GM18519 (cell line): ENCODE results near the gene RAN.
"Not testable (repeated sequence)": the region's sequence is repeated elsewhere in the genome, so short reads cannot be mapped to it uniquely, and the experiment has no call there.

Experiments
- ATAC-seq: cut with Tn5 transposase; IDR thresholded peaks from one replicate; pipeline ENCODE4 v1.9.1; 2021; ENCODE audit warnings: mild to moderate bottlenecking, moderate library complexity; ENCODE audit not compliant: unreplicated experiment, low FRiP score

Gene RAN

DNA sequence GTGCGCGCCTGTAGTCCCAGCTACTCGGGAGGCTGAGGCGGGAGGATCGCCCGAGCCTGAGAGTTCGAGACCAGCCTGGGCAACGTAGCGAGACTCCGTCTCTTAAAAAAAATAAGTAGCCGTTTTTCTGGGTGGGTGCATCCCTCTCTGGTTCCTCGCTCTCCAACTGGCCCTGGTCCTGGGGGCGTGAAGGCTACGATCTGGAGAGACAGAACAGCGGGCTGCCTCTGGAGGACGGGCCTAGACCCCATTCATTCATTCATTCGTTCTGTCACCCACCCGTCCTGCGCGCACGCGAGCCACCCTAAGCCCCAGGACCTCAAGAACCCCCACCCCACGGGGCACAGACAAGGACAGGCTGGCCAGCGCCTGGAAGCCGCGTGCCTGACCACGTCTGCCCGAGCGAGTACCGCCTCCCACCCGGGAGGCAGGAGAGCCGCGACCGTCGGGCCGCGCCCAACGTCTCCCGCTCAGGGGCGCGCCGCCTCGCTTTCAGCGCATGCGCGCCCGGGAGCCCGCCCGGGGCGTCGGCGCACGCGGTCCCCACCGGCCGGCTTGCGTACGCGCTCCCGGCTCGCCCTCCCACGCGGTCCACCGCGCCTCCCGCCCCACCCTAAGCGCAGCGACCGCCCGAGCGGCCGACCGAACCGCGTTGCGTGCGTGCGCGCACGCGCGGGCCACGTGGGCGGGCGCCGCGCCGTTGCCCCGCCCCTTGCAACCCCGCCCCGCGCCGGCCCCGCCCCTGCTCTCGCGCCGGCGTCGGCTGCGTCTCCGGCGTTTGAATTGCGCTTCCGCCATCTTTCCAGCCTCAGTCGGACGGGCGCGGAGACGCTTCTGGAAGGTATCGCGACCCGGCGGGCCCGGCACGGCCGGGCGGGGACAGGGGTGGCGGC is at the start of gene RAN:
Gene RAN (plus strand): TSS at position 781 of the 893 bp plus-strand sequence. CDS start 528 bp downstream, outside the sequence.
- ATAC-seq: peak; percentile 66

DNA sequence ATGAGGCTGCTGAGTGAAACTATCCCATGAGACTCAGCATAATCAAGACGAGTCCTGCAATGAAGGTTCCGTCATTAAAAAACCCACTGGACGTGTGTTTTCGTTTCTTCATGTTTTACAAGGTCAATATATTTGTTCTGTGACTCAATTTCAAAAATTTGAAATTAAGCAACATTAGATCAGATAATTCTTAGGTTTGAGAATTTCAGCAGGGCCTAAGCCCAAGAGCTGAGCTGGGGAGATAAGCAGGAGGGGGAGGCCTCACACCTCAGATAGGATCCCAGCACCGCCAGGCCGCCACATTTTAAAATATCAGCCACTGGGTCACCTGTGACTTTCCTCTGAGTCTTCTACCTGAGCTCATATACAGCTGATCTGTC is 46.1 kb upstream of the RAN start:
- no peak for ATAC-seq

GRCh38 chr12:130826151-130826801 is 45.6 kb upstream of the RAN start:
- ATAC-seq: no peak

DNA sequence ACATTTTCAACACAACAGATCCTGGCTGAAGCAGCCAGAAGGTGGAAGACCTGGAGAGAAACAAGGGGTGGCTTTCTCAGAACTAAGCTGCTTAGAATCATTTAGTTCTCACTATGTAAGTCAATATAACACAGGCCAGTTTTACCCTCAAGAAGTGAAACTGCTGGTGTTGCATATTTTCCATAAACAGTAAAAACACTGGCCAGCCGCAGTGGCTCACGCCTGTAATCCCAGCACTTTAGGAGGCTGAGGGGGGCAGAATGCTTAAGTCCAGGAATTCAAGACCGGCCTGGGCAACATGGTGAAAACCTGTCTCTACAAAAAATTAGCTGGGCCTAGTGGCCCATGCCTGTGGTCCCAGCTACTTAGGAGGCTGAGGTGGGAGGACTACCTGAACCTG is 44.4 kb upstream of the RAN start:
- ATAC-seq: no peak

DNA sequence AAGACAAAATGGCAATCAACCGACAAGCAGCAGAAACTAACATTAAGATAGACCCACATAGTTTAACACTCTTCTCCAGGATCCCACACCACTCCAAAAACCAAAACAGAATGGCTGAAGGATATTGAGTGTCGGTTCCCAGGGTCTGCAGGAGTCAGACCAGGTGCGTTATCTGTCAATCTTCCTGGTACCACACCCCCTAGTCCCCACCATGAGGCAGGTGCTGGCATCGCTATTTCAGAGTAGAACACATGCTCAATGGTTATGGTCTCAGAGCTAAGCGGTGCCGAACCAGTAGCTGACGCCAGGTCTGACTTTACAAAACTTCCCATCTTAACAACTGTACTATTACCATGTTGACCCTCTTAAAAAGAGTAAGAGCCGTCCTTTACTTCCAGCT is 43.0 kb upstream of the RAN start:
- no peak for ATAC-seq

DNA sequence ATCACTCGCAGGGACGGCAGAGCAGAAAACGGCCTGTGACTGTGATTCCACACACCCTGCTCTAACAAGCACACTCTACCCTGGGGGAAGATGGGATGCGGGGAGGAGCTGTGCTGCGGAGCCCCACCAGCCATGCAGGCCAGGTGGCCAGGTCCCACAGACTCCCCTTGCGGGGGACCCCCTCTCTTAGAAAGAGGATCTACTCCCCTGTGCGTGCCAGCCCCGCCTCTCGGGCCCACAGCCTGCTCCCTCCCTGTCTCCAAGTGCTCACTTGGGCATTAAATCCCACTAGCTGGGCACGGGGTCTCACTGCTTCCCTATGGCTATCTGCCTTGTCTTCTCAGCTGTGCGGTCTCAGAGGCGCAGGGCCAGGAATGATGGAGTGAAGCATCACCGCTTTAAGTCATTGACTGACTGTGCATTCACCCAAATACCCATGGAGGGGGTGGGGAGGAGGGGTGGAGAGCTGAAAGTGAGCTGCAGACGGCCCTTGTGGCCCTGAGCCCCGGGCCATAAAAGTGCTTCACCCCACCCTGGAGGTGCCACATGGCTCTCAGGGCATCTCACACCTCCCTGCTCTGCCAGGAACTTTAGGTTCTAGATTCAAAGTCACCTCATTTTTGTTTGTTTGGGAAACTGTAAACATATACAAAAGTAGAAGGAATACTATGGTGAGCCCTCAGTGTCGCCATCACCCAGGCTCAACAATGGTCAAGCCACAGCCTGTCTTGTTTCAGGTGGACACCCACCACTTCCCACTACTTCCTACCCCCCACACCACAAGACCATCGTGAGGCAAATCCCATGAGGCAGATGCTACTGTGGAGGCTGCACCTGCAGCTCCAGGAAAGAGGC is 42.2 kb upstream of the RAN start:
- no peak for ATAC-seq

- no peak for ATAC-seq
Measured at GRCh38 chr12:130830246-130830551, 41.7 kb upstream of the RAN start.

DNA sequence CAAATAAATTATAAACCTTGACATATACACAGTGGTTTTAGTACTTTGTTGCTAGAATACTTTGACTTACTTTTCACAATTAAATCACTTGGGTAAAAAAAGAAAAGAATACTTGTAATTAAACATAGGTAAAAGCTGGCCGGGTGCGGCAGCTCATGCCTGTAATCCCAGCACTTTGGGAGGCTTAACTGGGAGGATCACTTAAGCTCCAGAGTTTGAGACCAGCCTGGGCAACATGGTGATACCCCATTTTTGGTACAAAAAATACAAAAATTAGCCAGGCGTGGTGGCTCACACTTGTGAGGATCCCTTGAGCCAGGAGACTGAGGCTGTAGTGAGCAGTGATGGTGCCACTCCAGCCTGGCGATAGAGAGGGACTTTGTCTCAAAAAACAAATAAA is 40.6 kb upstream of the RAN start:
- no peak for ATAC-seq

DNA sequence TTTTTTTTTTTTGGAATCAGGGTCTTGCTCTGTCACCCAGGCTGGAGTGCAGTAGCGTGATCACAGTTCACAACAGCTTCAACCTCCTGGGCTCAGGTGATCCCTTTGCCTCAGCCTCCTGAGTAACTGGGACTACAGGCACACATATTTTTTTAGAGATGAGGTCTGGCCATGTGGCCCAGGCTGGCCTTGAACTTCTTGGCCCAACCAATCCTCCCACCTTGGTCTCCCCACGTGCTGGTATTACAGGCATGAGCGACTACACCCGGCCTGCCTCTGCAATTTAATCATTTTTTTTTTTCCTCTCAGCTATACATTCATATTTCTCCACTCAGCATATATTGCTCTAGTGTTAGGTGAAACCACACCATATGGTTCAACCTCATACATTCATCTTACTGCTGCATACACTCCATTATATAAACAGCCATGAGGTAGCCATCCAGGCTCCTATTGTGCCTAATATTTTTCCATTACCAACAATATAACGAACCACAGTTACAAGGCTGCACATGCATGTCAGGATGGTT is 39.9 kb upstream of the RAN start:
- no peak for ATAC-seq

GRCh38 chr12:130832561-130833209 is 39.2 kb upstream of the RAN start:
- ATAC-seq: no peak

DNA sequence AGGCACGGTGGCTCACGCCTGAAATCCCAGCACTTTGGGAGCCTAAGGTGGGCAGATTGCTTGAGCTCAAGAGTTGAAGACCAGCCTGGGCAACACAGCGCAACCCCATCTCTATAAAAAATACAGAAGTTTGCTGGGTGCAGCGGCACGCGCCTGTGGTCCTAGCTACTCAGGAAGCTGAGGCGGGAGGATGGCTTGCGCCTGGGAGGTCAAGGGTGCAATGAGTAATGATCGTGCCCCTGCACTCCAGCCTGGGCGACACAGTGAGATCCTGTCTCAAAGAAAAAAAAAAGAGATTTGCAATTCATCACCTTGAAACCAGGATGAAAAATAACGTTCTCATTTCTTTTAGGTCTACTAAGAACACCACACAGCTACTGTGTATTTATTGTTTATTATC is 36.9 kb upstream of the RAN start:
- no peak for ATAC-seq

DNA sequence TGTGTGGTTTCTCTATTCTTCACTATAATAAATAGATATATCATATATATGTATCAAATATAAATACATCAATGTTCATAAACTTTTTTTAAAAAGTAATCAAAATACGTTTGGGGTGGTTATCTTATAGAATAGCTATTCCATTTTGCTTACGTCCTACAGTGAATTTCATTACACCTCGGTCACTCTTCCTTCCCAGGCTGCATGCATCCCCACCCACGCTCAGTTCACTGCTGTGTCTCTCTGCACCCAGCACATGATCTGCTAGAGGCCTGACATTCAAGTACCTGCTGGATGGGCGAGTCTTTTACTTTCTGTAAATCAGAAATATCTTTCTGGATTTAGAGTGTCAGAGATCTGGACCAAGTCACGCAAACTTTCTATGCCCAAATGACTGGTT is 36.4 kb upstream of the RAN start:
- ATAC-seq: no peak

DNA sequence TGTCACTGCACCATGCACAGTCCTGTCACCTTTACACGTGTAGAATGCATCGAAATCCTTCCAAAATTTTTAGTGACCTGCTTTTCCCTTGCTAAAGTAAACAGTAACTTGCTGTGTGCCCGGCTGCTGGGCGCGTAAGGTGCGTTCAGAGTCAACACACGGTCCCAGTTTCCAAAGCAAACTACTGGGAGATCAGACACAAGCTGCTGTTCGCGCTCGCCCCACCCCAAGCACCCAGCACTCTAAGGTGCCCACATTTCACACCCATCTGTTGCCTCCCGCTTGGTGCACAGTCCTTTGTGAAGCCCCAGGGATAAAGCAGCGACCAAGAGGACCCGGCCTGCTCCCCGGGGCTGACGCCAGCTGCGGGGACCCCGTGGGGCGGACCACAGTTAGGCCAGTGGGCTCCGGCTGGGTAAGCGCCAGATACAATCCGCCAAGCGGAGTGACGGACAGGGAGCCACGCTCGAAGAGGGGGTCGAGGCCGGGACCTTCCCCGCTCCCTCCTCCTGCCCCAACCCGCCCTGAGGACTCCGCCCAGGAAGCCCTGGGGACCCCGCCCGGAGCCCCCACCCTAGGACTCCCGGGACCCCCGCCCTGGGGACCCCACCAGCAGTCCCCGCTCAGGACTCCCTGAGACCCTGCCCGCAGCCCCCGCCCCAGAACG is 33.4 kb upstream of the RAN start:
- no peak for ATAC-seq

DNA sequence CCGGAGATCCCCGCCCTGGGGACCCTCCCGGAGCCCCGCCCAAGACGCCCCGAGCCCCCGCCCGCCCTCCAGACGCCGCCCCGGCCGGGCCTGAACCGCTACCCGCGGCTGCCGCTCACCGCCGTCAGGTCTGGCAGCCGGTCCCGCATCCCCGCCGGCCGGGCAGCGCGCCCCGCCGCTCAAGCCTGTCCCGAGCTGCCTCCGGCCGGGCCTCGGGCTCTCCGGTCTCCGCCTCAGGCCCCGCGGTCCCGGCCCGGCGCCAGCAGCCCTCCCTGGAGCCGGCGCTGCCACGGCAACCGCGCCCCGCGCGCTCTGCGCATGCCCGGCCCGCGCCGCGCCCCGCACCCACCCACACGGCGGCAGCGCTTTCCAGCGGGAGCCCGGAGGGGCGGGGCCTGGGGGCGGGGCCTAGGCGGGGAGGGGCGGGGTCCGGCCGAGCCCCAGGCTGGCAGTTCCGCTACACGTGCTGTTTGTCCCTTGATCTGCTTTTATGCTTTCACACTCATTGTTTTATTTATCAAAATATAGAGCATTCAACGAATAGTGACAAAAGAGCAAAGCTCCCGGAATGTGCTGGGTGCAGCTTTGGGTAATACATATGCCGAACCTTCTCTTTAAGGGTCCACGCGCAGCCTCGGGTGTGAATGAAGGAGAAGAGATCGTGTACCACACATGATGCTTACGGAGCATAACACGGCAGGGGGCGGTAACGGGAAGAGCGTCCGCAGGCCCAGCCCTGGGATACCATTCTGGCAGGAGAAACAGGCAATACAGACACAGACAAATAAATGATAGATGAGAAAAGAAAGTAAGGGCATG is 32.7 kb upstream of the RAN start, which contains the start of gene STX2:
Gene STX2 (minus strand): TSS at position 300 of the 819 bp plus-strand sequence. CDS start 151 bp downstream, at position 149.
- peak; percentile 81 for ATAC-seq

DNA sequence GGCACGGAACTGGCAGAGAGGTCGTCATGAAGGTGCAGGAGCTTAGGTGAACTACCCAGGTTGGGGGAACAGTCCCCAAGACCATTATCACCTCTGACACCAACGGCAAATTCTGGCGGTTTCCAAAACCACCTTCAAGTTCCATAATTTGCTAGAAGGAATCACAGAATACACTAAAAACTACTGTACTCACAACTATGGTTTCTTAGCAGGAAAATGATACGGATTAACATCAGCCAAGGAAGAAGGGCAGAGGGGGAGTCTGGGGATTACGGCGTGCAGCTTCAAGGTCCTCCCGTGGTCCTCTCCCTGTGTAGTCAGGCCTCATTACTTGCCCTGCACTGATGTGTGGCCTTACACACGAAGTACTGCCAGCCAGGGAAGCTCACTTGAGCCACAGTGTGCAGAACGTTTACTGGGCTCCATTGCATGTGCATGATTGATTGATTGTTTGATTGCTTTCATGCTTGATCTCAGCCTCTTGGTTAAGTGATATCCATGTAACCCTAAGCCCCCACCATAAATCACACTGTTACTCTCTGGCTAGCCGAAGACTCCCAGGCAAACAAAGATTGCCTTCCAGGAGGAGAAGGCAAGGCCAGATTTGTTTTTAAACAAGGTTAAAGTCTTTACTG is 32.0 kb upstream of the RAN start:
- no peak for ATAC-seq

DNA sequence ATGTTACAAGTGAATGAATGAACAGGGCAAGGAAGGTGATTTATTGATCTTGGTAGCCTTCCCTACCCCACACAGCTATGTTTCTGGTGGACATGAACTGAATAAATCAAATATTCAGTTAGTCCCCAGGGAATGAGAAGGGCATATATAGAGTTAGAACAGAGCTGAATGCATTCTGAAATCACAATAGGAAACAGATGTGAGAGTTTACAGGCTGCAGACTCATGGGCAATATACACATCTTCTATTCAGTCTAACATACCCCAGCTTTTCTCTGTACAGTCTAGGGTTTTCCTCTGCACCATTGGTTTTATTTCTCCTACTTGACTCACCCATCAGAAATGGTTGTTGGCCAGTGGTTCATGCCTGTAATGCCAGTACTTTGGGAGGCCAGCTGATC is 25.5 kb upstream of the RAN start:
- ATAC-seq: no peak

DNA sequence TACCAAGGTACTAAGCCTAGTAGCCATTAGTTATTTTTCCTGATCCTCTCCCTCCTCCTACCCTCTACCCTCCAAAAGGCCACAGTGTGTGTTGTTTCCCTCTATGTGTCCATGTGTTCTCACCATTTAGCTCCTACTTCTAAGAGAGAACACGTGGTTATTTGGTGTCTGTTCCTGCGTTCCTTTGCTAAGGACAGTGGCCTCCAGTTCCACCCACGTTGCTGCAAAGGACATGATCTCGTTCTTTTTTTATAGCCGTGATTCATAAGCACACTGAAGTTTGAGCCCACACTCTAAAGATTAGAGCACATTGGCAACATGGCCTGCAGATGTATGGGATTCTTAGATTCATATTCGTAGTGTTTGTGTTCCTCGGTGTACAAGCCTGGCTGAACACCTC is 24.8 kb upstream of the RAN start:
- ATAC-seq: no peak

DNA sequence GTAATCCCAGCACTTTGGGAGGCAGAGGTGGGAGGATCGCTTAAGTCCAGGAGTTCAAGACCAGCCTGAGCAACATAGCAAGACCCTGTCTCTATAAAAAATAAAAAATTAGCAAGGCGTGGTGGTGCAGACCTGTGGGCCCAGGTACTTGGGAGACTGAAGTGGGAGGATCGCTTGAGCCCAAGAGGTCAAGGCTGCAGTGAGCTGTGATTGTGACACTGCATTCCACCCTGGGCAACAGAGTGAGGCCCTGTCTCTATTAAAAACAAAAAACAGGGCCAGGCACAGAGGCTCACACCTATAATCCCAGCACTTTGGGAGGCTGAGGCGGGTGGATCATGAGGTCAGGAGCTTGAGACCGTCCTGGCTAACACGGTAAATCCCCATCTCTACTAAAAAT is 23.8 kb upstream of the RAN start:
- not testable (repeated sequence) for ATAC-seq
